Endothelial cell of coronary artery (primary cell): ENCODE data around the gene SENP1. TPM values are rescaled to one million over a fixed set of nuclear protein-coding genes. Genes with fewer than 3 reads are reported as not detected.

Experiments used
- total RNA-seq: library from RNA; depleted of rRNA; stranded (reverse); fragments of >200 nt; gene quantifications from 2 replicates; pipeline ENCODE4 v1.2.3, GENCODE V29; 2014

The SENP1 gene
- 9.4 and 11.2 TPM in 2 replicates for total RNA-seq

DNA sequence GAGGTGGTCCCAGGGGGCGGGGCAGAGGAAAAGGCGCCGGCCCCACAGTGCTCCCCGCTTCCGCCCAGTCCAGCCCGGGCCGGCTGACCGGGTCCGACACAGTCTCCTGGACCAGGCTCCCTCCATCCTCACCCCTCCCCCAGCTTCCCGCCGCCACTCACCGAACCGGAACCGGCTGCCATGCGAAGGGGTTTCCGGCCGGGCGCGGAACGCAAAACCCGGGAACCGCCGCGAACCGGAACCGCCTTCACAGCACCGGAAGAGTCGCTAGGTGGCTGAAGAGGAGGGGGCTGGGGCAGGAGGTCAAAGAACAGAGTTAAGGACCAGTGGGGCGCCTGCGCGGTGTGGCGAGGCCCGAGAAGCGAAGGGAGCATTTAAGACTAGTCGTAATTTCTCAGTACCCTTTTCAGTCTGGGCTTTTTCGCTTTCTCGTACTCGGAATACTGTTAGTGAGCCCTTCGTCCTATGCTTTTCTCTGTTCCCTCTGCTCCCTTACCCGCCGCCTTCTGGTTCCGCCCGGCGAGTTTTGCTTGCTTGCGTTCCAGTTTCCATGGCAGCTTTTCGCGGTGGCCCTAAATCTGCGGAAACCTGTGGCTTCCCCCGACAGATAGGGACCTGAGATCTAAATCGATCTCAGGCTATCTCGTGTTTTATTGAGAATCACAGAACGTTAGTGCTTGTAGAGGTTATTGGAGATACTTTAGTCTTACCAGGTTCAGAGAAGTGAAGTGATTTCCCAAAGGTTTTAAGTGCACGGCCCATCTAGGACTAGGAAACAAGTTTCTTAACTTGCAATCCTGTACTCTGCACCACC, at the start of gene SENP1:
TSS of gene SENP1 (minus strand) at position 213 of the 814 bp plus-strand sequence. CDS start 4,607 bp downstream, outside the sequence.

DNA sequence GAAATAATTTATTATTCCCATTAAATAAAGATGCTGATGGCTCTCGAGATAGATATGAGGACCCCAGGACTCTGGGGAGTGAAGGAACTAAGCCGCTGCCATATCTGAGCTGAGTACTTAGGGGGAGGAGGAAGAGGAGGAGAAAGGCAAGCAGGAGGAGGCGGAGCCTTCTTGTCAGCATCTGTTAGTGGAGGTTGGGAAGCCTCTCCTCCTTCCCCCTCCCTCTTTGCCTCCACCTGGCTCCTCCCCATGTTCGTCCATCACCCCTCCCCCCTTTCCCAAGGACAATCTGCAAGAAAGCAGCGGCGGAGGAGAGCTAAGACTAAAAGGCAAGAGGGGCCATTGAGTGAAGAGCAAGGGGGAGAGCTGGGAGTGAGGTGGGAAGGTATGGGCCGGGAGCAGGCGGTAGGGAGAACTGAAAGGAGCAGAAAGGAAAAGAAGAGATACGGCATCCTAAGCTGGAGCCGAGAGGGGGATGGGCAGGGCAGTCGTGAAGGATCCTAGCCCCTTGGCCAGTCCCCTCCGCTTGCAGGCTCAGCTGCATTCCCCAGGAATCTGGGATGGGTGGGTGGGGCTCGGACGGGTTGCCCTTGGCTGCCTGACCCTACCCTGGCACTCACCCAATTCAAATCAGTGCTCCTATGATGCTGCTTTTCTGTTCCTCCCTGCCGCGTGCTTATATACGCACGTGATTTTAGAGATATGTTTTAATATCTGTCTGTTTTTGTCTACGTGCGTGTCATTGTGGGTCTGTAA, 13.4 kb upstream of the SENP1 start, which contains the start of gene PFKM:
TSS of gene PFKM (plus strand) at position 287 of the 756 bp plus-strand sequence. CDS start 3,411 bp downstream, outside the sequence.

DNA sequence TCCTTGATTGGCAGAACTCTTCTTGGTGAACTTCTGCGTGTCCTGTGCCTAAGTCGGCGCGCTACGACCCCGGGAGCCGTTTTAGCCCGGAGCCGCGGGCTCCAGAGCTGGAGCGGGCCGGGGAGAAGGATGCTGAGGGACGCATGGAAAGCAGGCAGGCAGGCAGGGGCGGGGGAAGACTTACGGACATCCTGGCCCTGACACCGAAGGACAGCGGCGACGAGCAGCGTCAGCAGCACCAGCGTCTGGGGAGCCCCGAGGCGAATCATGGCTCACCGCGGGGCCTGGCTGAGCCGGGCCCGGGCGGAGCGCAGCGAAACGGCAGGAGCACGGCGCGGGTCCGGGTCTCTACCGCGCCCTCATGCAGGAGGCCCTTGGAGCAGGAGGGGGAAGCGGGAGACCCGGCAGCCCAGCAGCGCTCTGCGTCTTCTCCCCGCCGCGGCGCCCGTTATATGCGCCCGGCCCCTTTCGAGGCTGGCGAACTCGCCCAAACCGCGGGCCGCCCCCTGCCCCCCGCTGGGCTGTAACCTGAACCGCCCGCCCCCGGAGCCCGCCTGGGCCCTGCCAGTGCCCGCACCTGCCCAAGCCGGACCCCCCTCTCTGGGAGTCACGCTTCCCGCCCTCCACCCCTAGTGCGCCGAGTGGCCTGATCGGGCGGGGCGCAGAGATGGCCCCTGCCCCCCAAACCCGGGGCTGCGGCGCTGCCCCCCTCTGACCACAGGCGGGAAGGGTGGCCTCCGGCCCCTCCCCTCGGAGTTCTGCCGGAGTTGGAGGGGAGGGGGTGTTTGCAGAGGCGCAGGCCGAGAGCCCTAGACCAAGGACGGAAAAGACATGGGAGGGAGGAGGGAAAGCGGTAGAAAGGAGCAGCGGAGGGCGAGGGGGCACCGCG, 101.6 kb downstream of the SENP1 start, which contains the start of gene COL2A1:
TSS of gene COL2A1 (minus strand) at position 424 of the 889 bp plus-strand sequence. CDS start at position 269, 155 bp downstream.

Other genes with a start within 250 kb of the SENP1 start
- 0.27 and 0.47 TPM in 2 replicates for gene VDR, start 201.1 kb downstream of the SENP1 start, total RNA-seq
- 38.6 and 65.9 TPM in 2 replicates for gene TMEM106C, start 142.5 kb downstream of the SENP1 start, total RNA-seq
- not detected in 2 replicates for gene COL2A1, start 101.6 kb downstream of the SENP1 start, total RNA-seq
- gene PFKM, start 13.3 kb upstream of the SENP1 start, total RNA-seq = 66.2 and 82.8 TPM in 2 replicates
- gene ASB8, start 51.4 kb upstream of the SENP1 start, total RNA-seq = 10.8 and 11.4 TPM in 2 replicates
- gene CCDC184, start 77.6 kb upstream of the SENP1 start, total RNA-seq = 0.09 and 0.28 TPM in 2 replicates
- not detected in 2 replicates for gene OR10AD1, start 97.2 kb upstream of the SENP1 start, total RNA-seq
- 2.2 and 4.7 TPM in 2 replicates for gene ZNF641, start 244.8 kb upstream of the SENP1 start, total RNA-seq